ENCODE results near the gene FPR2.
"Not testable (repeated sequence)": the region's sequence is repeated elsewhere in the genome, so short reads cannot be mapped to it uniquely, and the experiment has no call there.

- not testable (repeated sequence) for TF ChIP-seq RAD21 (IDR thresholded peaks at IDR 0.05); CTCF (IDR thresholded peaks at IDR 0.05; ENCODE audit: low read depth, low read length, missing input control); JUND (IDR thresholded peaks at IDR 0.05); ZBTB33 (IDR thresholded peaks at IDR 0.05); TAF1 (conservative IDR thresholded peaks at IDR 0.05); GABPA (IDR thresholded peaks at IDR 0.05 in 1 of 2, conservative IDR thresholded peaks at IDR 0.05 in 1 of 2); SP1 (IDR thresholded peaks at IDR 0.05); RXRA (IDR thresholded peaks at IDR 0.05)
These were observed 22.5 kb upstream of the FPR2 start for GRCh38 chr19:51738523-51738922.
